Loucy (cell line): ENCODE measurements around the gene NCKAP5.

Experiments used
- H2AFZ ChIP-seq: fragments of 200-600 bp; sonication (generic); 2 replicates; pipeline ENCODE4 v1.6.0; 2016; ENCODE audit warnings: antibody characterized with exemption, mild to moderate bottlenecking, low read length, moderate library complexity
- H3F3A ChIP-seq: fragments of 200-600 bp; 2 replicates; pipeline ENCODE4 v1.6.0; 2016; ENCODE audit warnings: antibody characterized with exemption, low read depth, mild to moderate bottlenecking
- H3K27me3 ChIP-seq: fragments of 200-600 bp; sonication (generic); 2 replicates; pipeline ENCODE4 v1.6.1; 2014; ENCODE audit warnings: low read length, mild to moderate bottlenecking; ENCODE audit not compliant: insufficient read depth, poor library complexity, severe bottlenecking
- H3K36me3 ChIP-seq: fragments of 200-600 bp; sonication (generic); 2 replicates; pipeline ENCODE4 v1.6.1; 2016; ENCODE audit warnings: low read length; ENCODE audit not compliant: insufficient read depth
- H3K4me1 ChIP-seq: fragments of 200-600 bp; sonication (generic); 2 replicates; pipeline ENCODE4 v1.5.1; 2014; ENCODE audit warnings: low read length, mild to moderate bottlenecking; ENCODE audit not compliant: insufficient read depth, poor library complexity, severe bottlenecking
- H3K4me2 ChIP-seq: fragments of 200-600 bp; sonication (generic); 2 replicates; pipeline ENCODE4 v1.6.0; 2014; ENCODE audit warnings: antibody characterized with exemption, low read length, low read depth, mild to moderate bottlenecking; ENCODE audit not compliant: poor library complexity, severe bottlenecking
- H3K4me3 ChIP-seq: fragments of 200-600 bp; sonication (generic); 2 replicates; pipeline ENCODE4 v1.5.1; 2014; ENCODE audit warnings: low read length, mild to moderate bottlenecking, mixed read lengths; ENCODE audit not compliant: poor library complexity, severe bottlenecking
- H3K79me2 ChIP-seq: fragments of 200-600 bp; sonication (generic); 2 replicates; pipeline ENCODE4 v1.6.1; 2014; ENCODE audit warnings: low read length; ENCODE audit not compliant: insufficient read depth
- H3K9ac ChIP-seq: fragments of 200-600 bp; sonication (generic); 2 replicates; pipeline ENCODE4 v1.6.0; 2014; ENCODE audit warnings: mild to moderate bottlenecking, low read depth, low read length, moderate library complexity; ENCODE audit not compliant: poor library complexity, severe bottlenecking
- H3K9me2 ChIP-seq: fragments of 200-600 bp; sonication (generic); replicated peaks from 2 replicates; pipeline ENCODE4 v1.6.1; 2016; ENCODE audit warnings: low read depth, low read length, mixed read lengths
- H3K9me3 ChIP-seq: fragments of 200-600 bp; sonication (generic); 2 replicates; pipeline ENCODE4 v1.6.1; 2014; ENCODE audit warnings: mild to moderate bottlenecking, antibody characterized with exemption, low read length, low read depth; ENCODE audit not compliant: insufficient read depth
- H4K20me1 ChIP-seq: fragments of 200-600 bp; sonication (generic); 2 replicates; pipeline ENCODE4 v1.6.0; 2014; ENCODE audit warnings: antibody characterized with exemption, low read length, mild to moderate bottlenecking; ENCODE audit not compliant: insufficient read depth, poor library complexity, severe bottlenecking
- EZH2phosphoT487 ChIP-seq: fragments of 200-600 bp; IDR thresholded peaks from 2 replicates; pipeline ENCODE4 v1.6.1; 2018; ENCODE audit warnings: antibody characterized with exemption, mild to moderate bottlenecking, moderate library complexity, borderline replicate concordance
- TF ChIP-seq, protein P1 (sequence below): fragments of 200-600 bp; sonication (generic); conservative IDR thresholded peaks from 2 replicates; pipeline ENCODE4 v1.5.1; 2014; ENCODE audit warnings: mild to moderate bottlenecking, antibody characterized with exemption, low read length

The NCKAP5 gene

DNA sequence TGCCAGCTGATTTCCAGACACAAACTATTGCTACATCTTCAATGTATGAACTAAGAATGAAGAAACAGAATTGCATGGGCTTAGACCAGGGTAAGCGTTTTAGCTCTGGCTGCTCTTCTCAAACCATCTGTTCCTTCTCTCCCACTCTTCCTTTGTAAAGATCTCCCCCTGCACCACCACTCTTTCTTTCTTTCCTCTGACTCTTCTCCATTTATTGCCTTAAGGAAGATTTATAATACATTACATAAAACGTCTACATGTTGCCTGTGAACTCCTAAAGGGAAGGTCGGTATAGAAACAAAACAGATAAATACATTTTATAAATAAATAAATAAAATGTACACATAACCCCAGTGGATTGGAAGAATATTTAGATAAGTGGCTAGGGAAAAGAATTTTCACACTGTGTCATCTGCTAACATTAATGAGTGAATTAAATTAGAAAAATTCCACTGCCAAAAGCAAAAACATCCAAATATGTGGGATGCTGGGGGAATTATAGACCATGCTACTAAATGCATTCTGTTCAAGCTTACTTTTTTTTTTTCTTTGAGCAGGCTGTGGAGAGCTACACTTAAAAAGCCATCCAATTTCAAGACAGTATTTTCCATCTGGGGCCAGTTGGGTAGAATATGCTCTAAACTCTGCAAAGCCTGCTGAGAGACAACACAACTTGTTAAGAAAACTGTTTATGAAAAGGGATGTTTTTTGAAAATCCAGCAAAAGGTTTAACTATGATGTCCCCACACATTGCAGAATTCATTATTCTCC lies 41.5 kb downstream of the NCKAP5 start:
- H3K9me2 ChIP-seq = no peaks in the 10 kb centered on the region
- no peak overlapping the region for H3K4me3 ChIP-seq
- no peaks in the 10 kb centered on the region for H4K20me1 ChIP-seq
- H3K9ac ChIP-seq = no peak overlapping the region
- no peaks in the 10 kb centered on the region for H3K79me2 ChIP-seq
- H3K36me3 ChIP-seq = no peaks in the 10 kb centered on the region
- H3K4me1 ChIP-seq = no peaks in the 10 kb centered on the region
- H3K27me3 ChIP-seq = no peaks in the 10 kb centered on the region
- no peak overlapping the region for H3K4me2 ChIP-seq
- H2AFZ ChIP-seq = no peak overlapping the region
- H3K9me3 ChIP-seq = no peaks in the 10 kb centered on the region
- no peak for TF ChIP-seq EZH2phosphoT487
- TF ChIP-seq, protein P1, sequence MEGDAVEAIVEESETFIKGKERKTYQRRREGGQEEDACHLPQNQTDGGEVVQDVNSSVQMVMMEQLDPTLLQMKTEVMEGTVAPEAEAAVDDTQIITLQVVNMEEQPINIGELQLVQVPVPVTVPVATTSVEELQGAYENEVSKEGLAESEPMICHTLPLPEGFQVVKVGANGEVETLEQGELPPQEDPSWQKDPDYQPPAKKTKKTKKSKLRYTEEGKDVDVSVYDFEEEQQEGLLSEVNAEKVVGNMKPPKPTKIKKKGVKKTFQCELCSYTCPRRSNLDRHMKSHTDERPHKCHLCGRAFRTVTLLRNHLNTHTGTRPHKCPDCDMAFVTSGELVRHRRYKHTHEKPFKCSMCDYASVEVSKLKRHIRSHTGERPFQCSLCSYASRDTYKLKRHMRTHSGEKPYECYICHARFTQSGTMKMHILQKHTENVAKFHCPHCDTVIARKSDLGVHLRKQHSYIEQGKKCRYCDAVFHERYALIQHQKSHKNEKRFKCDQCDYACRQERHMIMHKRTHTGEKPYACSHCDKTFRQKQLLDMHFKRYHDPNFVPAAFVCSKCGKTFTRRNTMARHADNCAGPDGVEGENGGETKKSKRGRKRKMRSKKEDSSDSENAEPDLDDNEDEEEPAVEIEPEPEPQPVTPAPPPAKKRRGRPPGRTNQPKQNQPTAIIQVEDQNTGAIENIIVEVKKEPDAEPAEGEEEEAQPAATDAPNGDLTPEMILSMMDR = no peak
- H3F3A ChIP-seq = no peaks in the 10 kb centered on the region

DNA sequence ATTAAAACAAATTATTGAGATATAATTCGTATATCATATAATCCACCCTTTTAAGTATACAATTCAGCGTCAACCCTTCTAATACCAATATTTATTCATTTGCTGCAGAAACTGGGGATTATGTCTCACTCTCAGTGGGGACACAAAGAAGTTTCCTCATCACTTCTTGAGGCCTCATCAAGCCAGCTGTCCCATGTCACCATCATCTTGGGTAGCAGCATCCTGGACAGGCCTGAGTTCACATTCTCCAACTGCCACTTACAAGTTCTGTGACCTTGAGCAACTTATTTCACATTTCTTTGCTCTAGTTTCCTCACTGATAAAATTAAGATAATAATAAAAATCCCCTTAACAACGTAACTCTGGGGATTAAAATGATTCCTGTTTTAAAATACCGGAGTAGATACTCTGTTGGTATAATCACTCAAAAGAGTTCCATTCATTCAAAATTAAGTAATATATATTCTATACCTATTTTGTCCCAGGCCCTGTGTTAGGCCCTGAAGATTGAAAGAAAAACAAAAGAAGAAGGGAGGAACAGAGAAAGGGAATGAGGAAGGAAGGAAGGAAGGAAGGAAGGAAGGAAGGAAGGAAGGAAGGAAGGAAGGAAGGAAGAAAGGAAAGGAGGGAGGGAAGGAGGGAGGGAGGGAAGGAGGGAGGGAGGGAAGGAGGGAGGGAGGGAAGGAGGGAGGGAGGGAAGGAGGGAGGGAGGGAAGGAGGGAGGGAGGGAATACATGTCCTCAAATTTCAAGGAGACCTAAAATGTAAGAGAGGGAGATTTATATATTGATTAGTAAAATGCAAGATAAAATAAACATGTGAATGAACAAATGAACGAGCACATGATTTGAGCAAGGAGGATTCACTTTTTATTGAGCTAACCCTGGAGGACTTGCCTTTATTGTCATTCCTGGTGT lies 42.4 kb downstream of the NCKAP5 start:
- no peaks in the 10 kb centered on the region for H3F3A ChIP-seq
- no peak overlapping the region for H3K9ac ChIP-seq
- no peaks in the 10 kb centered on the region for H3K9me2 ChIP-seq
- no peaks in the 10 kb centered on the region for H3K9me3 ChIP-seq
- H2AFZ ChIP-seq = no peak overlapping the region
- H3K27me3 ChIP-seq = no peaks in the 10 kb centered on the region
- no peaks in the 10 kb centered on the region for H3K79me2 ChIP-seq
- H3K4me1 ChIP-seq = no peaks in the 10 kb centered on the region
- no peaks in the 10 kb centered on the region for H4K20me1 ChIP-seq
- H3K4me3 ChIP-seq = no peak overlapping the region
- H3K4me2 ChIP-seq = no peak overlapping the region
- H3K36me3 ChIP-seq = no peaks in the 10 kb centered on the region
- TF ChIP-seq EZH2phosphoT487 = no peak
- TF ChIP-seq, protein P1 = no peak

DNA sequence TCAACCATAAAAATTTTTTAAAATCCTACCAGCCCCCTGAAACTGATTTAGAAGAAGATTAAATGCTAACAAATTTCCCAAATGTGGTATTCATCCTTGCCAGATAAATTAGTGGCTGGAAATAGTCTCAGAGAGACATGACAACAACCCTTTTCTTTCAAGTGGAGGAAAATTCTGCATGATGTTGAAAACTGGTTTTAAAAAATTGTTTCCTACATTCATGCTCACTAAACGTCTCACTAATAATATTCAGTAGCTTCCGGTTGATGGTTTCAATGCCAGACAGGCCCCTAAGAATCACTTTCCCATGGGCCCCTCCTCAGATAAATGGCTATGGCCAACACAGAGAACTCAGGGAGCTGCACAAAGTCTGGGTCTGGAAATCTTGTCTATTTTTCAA lies 43.2 kb downstream of the NCKAP5 start:
- no peak overlapping the region for H3K9ac ChIP-seq
- no peaks in the 10 kb centered on the region for H3K4me1 ChIP-seq

More for the DNA sequence above, 43.2 kb downstream of the NCKAP5 start:
- Histone ChIP-seq H3K79me2 (no peaks in the 10 kb centered on the region), H4K20me1 (no peaks in the 10 kb centered on the region), H3K27me3 (no peaks in the 10 kb centered on the region), H3K36me3 (no peaks in the 10 kb centered on the region), H3K9me3 (no peaks in the 10 kb centered on the region), H3K9me2 (no peaks in the 10 kb centered on the region), H2AFZ (no peak overlapping the region), H3F3A (no peaks in the 10 kb centered on the region), H3K4me2 (no peak overlapping the region), H3K4me3 (no peak overlapping the region)
- TF ChIP-seq EZH2phosphoT487 = no peak
- TF ChIP-seq, protein P1 = no peak
